Mucosa of gallbladder (tissue), 1 donor: Measurements from ENCODE around the gene RNF128. TPM values are rescaled to one million over a fixed set of nuclear protein-coding genes. Genes with fewer than 3 reads are reported as not detected.
A peak's percentile ranks its signal among the peaks of the same experiment; 100 is the strongest.

Experiments used
- DNase-seq: peaks from one replicate; pipeline ENCODE4 v3.0.0-alpha.2; 2020; ENCODE audit warnings: low spot score
- total RNA-seq: library from RNA; stranded (reverse); gene quantifications from one replicate; pipeline ENCODE4 v1.2.1, GENCODE V29; 2021
- donor health status: DM: no; HTN: no; CAD: no.

Gene RNF128, protein sequence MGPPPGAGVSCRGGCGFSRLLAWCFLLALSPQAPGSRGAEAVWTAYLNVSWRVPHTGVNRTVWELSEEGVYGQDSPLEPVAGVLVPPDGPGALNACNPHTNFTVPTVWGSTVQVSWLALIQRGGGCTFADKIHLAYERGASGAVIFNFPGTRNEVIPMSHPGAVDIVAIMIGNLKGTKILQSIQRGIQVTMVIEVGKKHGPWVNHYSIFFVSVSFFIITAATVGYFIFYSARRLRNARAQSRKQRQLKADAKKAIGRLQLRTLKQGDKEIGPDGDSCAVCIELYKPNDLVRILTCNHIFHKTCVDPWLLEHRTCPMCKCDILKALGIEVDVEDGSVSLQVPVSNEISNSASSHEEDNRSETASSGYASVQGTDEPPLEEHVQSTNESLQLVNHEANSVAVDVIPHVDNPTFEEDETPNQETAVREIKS
- 144 TPM for total RNA-seq

DNA sequence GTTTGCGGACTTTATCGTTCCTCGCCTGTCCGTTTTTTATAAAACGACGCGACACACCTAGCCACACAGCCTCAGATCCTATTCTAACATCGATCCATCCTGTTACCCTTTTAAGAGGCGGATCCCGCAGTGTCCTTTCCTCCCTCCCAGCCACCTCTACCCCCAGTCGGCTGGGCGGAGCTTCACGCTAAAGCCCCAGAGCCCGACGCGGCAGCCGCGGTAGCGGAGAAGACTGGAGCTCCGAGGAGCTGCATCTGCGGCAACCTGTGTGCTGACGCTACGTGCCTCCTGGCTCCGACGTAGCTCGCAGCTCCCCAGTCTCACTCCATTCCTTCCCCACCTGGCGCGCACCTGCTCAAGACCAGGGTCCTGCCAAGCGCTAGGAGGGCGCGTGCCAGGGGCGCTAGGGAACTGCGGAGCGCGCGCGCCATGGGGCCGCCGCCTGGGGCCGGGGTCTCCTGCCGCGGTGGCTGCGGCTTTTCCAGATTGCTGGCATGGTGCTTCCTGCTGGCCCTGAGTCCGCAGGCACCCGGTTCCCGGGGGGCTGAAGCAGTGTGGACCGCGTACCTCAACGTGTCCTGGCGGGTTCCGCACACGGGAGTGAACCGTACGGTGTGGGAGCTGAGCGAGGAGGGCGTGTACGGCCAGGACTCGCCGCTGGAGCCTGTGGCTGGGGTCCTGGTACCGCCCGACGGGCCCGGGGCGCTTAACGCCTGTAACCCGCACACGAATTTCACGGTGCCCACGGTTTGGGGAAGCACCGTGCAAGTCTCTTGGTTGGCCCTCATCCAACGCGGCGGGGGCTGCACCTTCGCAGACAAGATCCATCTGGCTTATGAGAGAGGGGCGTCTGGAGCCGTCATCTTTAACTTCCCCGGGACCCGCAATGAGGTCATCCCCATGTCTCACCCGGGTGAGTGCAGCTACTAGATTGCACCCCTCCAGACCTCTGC, at the start of gene RNF128:
TSS of gene RNF128 (plus strand) at position 217 of the 953 bp plus-strand sequence. CDS start at position 430, 213 bp downstream.
- DNase-seq = peak; percentile 63

DNA sequence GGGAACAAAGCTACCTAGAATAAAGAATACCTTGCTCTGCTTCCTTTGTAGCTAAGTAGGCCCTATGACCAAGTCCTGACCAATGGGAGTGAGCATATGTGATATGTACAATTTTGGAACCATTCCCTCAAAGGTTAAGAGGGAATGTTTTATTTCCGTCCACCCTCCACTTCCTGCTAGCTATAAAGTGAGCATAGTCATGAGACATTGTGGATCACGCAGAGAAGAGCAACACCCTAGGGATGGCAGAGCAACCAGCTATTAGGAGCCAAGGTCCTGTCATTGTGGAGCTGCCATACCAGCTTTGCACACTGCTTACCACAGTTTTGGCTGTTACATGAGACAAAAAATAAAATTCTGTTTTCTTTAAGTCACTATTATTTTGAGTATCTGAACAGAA, 45.8 kb upstream of the RNF128 start:
- DNase-seq = no peak

DNA sequence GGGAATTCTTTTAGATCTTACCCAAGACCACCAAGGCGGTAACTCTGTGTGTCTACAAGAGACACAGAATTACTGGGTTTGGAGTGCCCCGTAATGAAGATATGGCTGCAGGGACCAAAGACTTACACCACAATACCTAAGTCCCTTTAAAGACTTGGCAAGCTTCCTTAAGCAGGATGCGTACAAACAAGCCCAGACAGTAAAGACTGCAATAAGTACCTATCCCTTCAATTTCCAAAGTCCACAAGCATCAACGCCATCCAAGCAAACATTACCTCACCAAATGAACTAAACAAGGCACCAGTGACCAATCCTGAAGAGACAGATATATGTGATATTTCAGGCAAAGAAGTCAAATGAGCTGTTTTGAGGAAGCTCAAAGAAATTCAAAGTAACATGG, 42.3 kb upstream of the RNF128 start:
- DNase-seq = no peak

DNA sequence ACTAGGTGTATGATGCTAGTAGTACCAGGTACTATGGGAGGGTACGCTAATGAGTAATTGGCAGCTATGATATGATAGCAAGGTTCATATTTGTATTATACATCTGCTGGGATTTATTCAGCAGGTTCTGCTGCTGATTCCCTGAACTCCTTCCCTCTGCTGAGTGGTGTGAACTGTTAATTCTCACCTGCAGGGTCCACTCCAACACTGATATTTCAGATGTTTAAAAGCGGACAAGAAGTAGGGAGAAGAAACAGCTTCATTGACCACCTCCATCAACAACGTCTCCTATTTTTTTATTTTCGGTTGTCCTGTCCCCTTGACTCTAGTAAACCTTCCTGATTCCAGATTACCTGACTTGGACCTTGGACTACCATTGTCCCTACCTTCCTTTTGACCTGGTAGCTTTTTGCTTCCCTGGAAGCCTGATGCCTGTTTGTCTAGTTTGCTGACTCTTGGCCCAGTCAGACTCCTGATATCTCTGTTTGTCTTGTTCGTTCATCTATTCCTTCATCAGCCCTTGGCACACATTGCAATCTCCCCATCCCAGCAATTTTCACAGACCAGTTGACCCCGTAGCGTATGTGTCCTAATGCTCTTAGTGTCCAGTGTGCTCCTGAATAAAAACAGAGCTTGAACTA, 34.0 kb upstream of the RNF128 start:
- peak; percentile 68 for DNase-seq

DNA sequence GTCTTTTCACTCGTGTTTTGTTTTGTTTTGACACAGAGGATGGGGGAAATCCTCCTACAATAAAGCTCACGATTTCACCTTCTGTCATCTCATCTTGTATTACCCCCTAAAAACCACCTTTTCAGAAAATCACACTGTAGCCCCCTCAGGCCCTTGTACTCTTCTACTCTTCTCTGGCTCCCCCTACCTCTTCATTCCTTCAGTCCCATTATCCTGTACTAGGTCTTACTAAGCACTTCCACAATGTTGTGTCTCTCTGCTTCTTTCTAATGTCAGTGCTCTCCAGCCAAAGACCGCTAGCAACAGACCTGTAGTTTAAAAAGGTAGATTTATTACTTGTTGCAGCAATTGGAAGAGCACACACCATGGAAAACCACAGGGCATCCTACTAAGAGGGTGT, 30.0 kb upstream of the RNF128 start:
- no peak for DNase-seq

DNA sequence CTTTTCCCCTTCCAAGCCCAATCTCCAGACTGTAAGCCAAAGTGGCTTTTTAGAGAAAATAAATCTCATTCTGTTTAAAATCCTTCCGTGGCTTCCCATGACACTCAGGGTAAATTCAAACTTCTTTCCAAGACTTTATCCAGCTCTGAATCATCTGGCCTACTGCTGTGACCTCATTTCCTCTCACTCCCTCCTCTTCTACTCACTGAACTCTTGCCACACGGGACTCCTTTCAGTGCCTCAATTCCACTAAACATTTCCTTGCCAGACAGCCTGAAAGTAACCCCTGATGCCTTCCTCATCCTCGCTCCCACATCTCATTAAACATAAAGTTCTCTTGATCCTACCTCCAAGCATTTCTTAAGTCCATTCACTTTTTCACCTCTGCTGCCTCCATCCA, 27.8 kb upstream of the RNF128 start:
- no peak for DNase-seq

DNA sequence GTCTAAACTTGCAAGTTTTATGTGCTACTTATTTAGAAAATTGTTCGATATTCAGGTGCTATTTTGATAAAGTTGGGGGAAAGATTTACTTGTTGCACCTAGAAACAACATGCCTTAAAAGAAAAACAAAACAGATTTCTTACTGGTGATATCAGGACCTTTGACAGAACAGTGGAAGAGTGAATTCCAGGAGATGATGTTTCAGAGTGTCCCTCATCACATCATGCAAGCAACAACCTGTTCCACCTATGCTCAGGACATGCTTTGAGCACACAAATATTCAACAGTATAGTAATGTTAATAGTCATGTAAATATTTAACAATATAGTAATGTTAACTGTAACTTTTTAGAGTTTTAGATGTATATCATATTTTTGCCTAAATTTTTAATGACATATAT, 23.9 kb upstream of the RNF128 start:
- DNase-seq = no peak

DNA sequence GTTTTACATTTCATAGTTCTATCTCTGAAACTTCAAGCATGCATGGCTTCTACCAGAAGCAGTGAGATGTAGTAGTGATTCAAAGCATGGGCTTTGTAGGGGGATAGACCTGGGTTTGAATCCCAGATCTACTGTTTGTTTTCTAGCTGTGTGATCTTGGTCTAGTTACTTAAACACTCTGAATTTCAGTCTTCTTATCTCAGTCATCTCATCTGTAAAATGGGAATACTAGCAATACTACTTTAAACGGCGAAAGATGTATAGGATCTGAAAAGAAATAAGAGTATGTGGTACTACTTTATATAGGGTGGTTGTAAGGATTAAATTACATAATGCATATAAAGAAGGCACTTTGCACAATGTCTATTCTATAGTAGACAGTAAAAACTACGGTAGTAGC, 20.0 kb upstream of the RNF128 start:
- DNase-seq = no peak

DNA sequence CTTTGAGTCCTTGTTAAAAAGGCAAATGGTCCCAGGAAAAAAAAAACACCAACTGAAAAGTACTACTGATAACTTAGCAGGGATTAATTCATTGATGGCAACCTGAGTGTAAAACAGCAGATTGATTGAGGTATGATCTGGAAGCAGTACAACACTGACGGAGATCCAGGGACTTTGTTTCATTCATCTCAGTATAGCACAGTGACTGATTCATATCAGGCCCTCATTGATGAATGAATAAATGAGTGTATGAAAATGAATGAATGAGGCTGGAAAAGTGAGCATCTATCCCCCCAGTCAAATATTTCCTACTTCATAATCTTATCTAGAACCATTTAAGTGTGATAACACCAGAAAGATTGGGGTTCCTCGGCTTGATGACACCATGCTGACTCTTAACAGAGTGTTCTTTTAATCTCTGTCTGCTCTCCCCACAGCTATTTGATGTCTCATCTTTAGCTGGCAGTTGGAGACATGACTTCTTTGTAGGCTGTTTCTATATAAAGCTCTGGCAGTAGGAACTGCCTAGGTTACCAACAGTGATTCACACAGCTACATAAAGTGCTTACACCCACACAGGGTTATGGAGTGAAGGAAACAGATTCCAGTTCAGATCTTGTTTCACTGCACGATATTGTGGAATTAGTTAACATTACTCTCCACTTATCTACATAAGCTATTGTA, 18.6 kb upstream of the RNF128 start:
- no peak for DNase-seq

DNA sequence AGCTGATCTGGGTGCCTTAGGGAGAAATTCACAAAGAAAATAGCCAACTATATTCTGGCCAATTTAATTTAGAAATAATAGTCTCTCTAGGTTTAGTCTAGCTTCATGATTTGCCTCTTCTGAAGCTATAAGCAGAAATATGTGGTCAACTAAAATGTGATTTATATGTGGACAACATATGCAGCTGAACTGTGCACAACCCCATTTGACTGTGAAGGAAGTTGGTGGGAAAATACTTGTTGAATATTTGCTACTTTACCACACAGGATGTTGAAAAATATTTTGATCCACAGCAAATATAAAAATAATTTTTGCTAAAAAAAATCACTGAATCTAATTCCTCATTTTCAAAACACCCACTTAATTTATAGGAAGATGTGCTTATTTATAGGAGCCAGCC, 15.7 kb upstream of the RNF128 start:
- no peak for DNase-seq

DNA sequence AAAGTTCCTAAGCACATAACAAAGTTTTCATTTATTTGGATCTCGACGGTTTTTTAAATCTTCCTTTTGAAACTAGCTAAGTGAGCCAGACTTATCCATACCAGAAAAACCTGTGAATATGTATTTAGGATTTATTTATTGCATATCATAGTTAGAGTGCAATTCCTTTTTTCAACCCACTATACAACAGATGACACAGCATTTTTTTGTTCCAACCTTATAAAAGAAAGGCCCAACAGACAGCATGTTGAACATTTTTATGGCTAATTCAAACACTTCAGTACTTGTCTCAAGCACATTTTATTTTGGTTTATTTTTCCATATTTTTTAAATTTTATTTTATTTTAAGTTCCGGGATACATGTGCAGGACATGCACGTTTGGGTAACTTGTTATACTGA, 15.1 kb upstream of the RNF128 start:
- no peak for DNase-seq

DNA sequence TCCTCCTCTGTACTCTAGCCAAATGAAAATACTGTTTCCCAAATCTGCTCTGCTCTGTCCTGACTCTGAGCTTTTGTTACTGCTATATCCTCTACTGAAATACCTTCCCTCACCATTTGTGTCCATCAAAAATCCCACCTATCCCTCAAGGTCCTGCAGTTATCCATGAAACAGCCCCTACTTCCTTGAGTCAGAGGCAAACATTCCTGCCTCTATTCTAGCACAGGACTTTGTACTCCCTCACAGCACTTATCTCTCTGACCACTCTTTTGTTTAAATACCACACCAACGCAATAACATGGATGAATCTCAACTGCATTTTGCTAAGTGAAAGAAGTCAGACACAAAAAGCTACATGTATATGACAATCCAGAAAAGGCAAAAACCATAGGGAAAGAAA, 10.5 kb upstream of the RNF128 start:
- DNase-seq = peak; percentile 12

DNA sequence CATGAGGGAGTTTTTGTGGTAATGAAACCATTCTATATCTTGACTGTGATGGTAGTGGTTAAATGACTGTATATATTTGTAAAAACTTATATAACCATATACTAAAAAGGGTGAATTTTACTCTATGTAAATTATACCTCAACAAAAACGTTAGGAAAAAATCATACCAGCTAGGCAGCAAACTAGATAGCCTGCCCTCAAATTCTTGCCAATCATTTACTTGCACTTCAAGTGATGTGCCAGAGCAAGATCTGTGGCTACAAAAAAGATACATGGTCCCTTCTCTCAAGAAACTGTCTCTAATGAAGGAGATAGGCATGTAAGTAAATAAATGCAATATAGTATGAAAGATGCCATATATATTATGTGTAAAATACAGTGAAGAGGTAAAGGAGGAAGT, 10.0 kb upstream of the RNF128 start:
- DNase-seq = no peak

DNA sequence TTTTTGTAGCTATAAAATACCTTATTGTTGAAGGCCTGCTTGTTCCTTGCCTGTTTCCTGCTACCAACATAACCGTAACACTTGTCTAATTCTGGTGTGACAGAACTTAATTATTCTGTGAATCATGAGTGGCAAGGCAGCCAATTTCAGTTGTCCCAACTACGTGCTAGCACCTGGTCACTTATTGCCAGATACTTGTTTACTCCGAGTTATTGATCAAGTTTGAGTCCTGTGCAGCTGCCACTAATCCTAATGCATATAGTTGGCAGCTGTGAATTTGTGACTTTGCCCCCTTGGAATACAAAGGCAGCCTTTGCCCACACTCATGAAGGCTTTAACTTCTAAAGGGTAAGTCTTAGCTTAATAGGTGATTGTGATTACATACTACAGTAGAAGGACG, 7.8 kb upstream of the RNF128 start:
- peak; percentile 73 for DNase-seq

DNA sequence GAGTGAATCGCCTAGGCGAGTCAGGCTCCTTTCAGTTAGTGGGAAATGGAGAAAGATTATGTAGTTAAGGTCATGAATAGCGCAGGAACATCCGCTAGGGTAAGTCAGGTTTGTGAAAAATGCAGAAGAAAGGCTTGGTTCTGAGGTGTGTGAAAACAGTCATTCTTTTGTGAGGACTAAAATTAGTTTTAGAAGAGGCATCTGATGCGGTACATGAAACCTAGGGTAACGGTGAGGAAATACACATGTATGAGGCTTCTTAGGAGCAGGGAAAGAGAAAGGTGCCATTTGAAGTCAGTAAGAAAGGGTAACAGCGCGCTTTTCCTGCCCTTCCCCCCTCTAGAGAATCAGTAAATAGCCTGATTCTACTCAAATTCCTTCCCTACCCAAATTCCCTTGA, 570 bp upstream of the RNF128 start:
- DNase-seq = no peak

DNA sequence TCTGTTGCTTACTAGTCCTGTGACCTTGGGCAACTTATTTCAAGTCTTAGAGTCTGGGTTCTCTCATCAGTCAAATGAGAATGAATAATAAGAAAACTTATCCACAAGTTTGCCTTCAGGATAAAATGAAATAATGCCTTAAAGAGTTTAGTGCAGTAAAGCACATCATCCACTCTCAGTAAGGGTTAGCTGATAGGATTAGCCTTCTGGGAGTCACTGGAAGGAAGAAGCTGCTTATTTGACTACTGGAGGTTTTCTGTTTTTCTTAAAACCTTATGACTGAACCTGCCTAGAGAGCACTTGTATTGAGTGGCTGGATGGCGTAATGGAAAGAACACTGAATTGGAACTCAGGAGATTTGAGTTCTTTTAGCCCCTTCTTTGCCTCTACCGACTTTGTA, 1.8 kb downstream of the RNF128 start:
- DNase-seq = no peak

DNA sequence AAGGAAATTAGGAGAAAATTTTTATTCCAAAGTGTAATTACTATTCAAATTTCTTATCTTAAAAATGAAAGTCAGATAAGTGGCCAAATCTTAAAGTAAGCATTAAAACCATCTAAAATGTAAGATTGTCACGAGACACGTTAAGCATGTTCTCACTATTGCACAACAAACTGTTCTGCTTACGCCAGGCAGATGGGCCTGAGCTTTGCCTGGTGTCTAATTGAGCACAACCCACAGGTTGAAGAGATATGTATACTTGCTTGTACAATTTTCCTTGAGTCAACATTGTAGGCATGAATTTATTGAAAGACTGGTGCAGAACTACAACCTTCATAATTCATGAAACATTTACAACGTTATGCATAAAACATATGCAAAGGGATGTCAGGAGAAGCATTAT, 3.9 kb downstream of the RNF128 start:
- no peak for DNase-seq

DNA sequence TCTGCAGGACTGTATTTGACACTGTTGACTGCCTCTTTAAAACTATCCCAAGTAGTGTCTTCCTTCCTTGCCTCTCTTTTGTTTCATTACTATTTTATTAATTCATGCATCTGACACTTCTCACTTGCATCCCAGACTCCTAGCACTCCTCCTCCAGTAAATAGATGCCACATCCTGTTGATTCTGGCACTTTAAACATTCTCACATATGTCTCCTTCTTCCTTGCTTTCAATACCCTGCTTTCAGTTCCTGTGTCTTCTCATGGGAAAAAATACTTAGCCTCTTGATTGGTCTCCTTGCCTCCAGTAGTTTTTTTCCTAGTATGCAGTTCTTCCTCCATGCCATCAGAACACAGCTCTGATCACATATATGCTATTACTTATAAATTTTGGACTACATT, 5.1 kb downstream of the RNF128 start:
- no peak for DNase-seq

DNA sequence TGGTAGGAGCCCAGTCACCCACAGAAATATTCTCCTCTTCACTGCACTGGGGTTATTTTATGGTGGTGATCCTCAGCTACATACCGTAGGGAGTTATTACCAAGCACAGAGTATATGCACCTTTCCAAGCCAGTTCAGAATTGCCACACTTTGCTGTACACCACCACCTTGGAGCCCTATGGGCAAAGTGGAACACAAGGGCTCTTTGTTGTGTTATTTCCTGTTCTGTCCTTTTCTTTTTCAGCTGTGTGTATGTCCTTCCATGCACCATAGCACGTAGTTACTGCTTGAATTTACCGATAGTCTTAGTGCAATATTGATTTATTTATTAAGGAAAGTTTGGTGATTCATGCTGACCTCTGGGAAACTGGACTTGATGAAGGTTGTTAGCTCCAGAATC, 8.3 kb downstream of the RNF128 start:
- no peak for DNase-seq

DNA sequence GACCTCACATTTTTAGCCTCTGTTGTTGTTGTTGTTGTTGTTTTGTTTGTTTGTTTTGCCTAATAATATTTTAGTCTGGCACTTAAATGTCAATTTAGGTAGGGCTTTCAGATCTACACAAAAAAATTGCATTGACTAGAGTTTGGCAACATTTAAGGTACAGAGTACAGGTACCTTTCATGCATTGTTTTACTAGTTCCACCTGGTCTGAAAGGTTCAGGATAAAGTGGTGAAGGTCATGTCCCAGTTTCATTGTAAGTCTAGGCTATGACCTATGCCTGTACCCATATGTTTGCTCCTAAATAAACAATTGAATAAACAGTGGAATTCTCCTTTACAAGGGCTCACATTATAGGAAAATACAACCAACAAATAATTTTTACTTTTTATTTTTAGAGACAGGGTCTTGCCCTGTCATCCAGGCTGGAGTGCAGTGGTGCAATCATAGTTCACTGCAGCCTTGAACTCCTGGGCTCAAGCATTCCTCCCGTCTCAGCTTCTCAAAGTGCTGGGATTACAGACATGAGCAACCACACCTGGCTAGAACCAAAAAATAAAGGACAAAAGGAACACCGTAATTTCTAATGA, 13.8 kb downstream of the RNF128 start:
- no peak for DNase-seq

DNA sequence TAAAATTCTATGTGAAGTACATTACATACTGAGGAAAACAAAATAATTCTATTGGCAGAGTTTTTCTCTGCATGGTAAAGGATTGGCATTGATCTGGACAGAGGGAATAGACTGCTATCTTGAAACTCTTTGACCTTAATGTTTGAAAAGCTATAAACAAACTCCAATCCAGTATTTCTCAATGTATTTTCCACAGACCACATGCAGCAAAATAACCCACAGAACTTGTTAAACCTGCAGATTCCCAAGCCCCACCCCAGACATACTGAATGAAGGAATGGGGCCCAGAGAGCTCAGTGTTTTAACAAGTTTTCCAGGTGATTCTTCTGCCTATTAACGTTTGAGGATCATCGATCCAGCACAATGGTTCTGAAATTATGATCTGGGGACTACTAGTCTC, 15.7 kb downstream of the RNF128 start:
- no peak for DNase-seq
